Neuronal stem cell (in vitro differentiated cells): Measurements from ENCODE around the gene GOLT1B.

Experiments used
- DNase-seq: peaks from one replicate; pipeline ENCODE4 v3.0.0-alpha.2; 2013; ENCODE audit warnings: low spot score
- H2AFZ ChIP-seq: one replicate; pipeline ENCODE4 v1.6.1; 2013; ENCODE audit warnings: mild to moderate bottlenecking, low read length, inconsistent platforms
- H2AK5ac ChIP-seq: 2 replicates; pipeline ENCODE4 v1.6.1; 2013; ENCODE audit warnings: low read depth, mild to moderate bottlenecking, inconsistent platforms, low read length, moderate library complexity, mixed read lengths
- H2BK120ac ChIP-seq: 2 replicates; pipeline ENCODE4 v1.6.1; 2013; ENCODE audit warnings: low read depth, mild to moderate bottlenecking, inconsistent platforms, low read length, moderate library complexity, mixed read lengths
- H2BK12ac ChIP-seq: one replicate; pipeline ENCODE4 v1.6.1; 2013; ENCODE audit warnings: low read length, inconsistent platforms
- H2BK15ac ChIP-seq: 2 replicates; pipeline ENCODE4 v1.6.1; 2013; ENCODE audit warnings: mild to moderate bottlenecking, low read length, inconsistent platforms, mixed read lengths
- H2BK5ac ChIP-seq: one replicate; pipeline ENCODE4 v1.6.1; 2013; ENCODE audit warnings: inconsistent platforms, mild to moderate bottlenecking, low read length, moderate library complexity
- H3K14ac ChIP-seq: one replicate; pipeline ENCODE4 v1.6.1; 2013; ENCODE audit warnings: low read length, inconsistent platforms
- H3K18ac ChIP-seq: 2 replicates; pipeline ENCODE4 v1.6.1; 2013; ENCODE audit warnings: low read length, inconsistent platforms
- H3K23ac ChIP-seq: 2 replicates; pipeline ENCODE4 v1.6.1; 2013; ENCODE audit warnings: low read depth, mild to moderate bottlenecking, mixed read lengths, low read length, inconsistent platforms; ENCODE audit not compliant: poor library complexity
- H3K27ac ChIP-seq: replicated peaks from 3 replicates; pipeline ENCODE4 v1.5.1; 2013; ENCODE audit warnings: low read length, inconsistent platforms
- H3K27me3 ChIP-seq, 3 experiments: 2 replicates each; pipeline ENCODE4 v1.6.1; 2013; ENCODE audit warnings: low read length in 3 of 3, mild to moderate bottlenecking in 2 of 3, inconsistent platforms in 1 of 3, low read depth in 1 of 3, mixed read lengths in 1 of 3, moderate library complexity in 1 of 3; ENCODE audit not compliant: control insufficient read depth in 3 of 3, insufficient read depth in 3 of 3
- H3K36me3 ChIP-seq, 2 donors: replicated peaks in 1 of 2; 2 replicates each; pipeline ENCODE4 v1.6.1; 2013; ENCODE audit warnings: low read length in 2 of 2; ENCODE audit not compliant: control insufficient read depth in 2 of 2, insufficient read depth in 2 of 2
- H3K4ac ChIP-seq: 2 replicates; pipeline ENCODE4 v1.6.1; 2013; ENCODE audit warnings: inconsistent platforms, mild to moderate bottlenecking, low read length, moderate library complexity
- H3K4me1 ChIP-seq, 2 donors: 1 replicate in 1 of 2; 2 replicates in 1 of 2; pipeline ENCODE4 v1.6.1; 2013; ENCODE audit warnings: low read length in 2 of 2, low read depth in 1 of 2; ENCODE audit not compliant: control insufficient read depth in 2 of 2, insufficient read depth in 1 of 2
- H3K4me2 ChIP-seq: one replicate; pipeline ENCODE4 v1.6.1; 2013; ENCODE audit warnings: mild to moderate bottlenecking, low read length, inconsistent platforms; ENCODE audit not compliant: insufficient read depth, poor library complexity, severe bottlenecking
- H3K4me3 ChIP-seq, 2 donors: 2 replicates each; pipeline ENCODE4 v1.5.1; 2013; ENCODE audit warnings: low read length in 2 of 2, mild to moderate bottlenecking in 2 of 2, inconsistent platforms in 1 of 2, moderate library complexity in 1 of 2
- H3K79me1 ChIP-seq: one replicate; pipeline ENCODE4 v1.6.1; 2013; ENCODE audit warnings: low read depth, mild to moderate bottlenecking, inconsistent platforms, low read length, moderate library complexity
- H3K9ac ChIP-seq: one replicate; pipeline ENCODE4 v1.6.1; 2013; ENCODE audit warnings: mild to moderate bottlenecking, low read depth, low read length, inconsistent platforms; ENCODE audit not compliant: poor library complexity
- H3K9me3 ChIP-seq, 2 donors: replicated peaks in 1 of 2; 2 replicates each; pipeline versions ENCODE3 to v1.6.1; 2013; ENCODE audit warnings: low read length in 2 of 2, mild to moderate bottlenecking in 2 of 2, inconsistent platforms in 1 of 2, low read depth in 1 of 2, mixed read lengths in 1 of 2, moderate library complexity in 1 of 2; ENCODE audit not compliant: control insufficient read depth in 2 of 2, insufficient read depth in 1 of 2
- H4K8ac ChIP-seq: one replicate; pipeline ENCODE4 v1.6.1; 2013; ENCODE audit warnings: low read depth, mild to moderate bottlenecking, inconsistent platforms, low read length, moderate library complexity
- H4K91ac ChIP-seq: one replicate; pipeline ENCODE4 v1.6.1; 2013; ENCODE audit warnings: low read length, low read depth, mild to moderate bottlenecking, inconsistent platforms; ENCODE audit not compliant: poor library complexity
- WGBS, 2 donors: extraction: QIAGEN DNeasy Blood & Tissue Kit; methylation state at CpG; one replicate each; pipeline ENCODE4 v1.1.7; 2013; ENCODE audit warnings: missing lambda C conversion rate in 2 of 2, mixed read lengths in 1 of 2; ENCODE audit not compliant: insufficient read length in 2 of 2, insufficient replicate concordance in 1 of 2; ENCODE audit errors: extremely low coverage in 2 of 2; 5-methylcytosine and 5-hydroxymethylcytosine counted together

GOLT1B gene

DNA sequence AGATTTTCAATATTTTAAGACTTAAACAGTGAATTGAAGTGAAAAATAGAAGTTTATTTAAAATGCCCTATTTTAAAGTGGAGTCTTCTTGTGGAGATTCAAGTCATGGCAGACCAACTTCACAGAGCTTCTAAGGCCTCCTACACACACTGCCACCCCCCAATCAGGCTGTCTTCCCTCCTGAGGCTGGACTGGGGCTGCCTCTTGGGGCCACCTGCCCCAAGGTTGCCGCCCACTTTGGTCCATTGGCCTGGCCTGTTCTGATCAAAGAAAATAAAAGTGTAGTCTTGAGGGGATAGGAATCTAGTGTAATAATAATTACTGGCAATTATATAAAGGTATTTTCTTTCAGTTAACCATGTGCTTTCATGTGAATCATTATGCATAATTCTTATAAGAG, 1.3 kb downstream of the GOLT1B start:
- no peak overlapping the region for H4K8ac ChIP-seq
- peaks cover 3 to 14% of the 10 kb centered on the region in 2 donors for H3K4me1 ChIP-seq
- WGBS, 2 donors, result no CpG with 5 or more reads among the region's 1 CpG
- H2BK120ac ChIP-seq, result no peak overlapping the region
- no peaks in the 10 kb centered on the region for H3K9me3 ChIP-seq
- H3K4ac ChIP-seq, result no peak overlapping the region
- peaks cover 4 to 22% of the 10 kb centered on the region in 2 donors for H3K36me3 ChIP-seq
- no peak overlapping the region for H3K18ac ChIP-seq
- no peaks in the 10 kb centered on the region for H3K27me3 ChIP-seq
- no peak overlapping the region for H3K14ac ChIP-seq
- no peak overlapping the region for H2BK12ac ChIP-seq
- H3K27ac ChIP-seq, result no peak overlapping the region
- no peak overlapping the region for H3K4me2 ChIP-seq
- H3K9ac ChIP-seq, result no peak overlapping the region
- no peak overlapping the region for H2AFZ ChIP-seq
- peak overlapping the region in 1 of 2 donors; percentile 63 for H3K4me3 ChIP-seq
- H4K91ac ChIP-seq, result no peak overlapping the region
- no peak overlapping the region for H2BK5ac ChIP-seq
- no peak overlapping the region for H2AK5ac ChIP-seq
- H3K79me1 ChIP-seq, result peaks cover 3% of the 10 kb centered on the region
- no peak for DNase-seq
- no peak overlapping the region for H3K23ac ChIP-seq
- H2BK15ac ChIP-seq, result no peak overlapping the region

DNA sequence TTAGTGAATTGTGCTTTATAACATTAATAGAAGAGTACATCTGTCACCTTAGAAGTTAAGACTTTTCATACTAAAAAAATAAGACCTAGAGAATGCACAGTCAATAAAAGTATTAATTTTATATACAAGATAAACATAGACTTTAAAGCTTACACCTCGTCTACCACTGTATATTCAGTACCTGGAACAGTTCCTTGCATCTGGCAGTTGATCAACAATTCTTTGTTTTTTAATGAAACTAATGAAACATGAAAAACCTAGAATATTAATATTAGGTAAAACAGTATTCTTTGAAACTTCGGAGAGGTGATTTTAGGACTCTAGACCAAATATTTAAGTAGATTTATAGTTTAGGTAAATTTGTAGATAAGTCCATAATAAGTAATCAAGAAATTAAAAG, 4.3 kb downstream of the GOLT1B start:
- Histone ChIP-seq H2BK12ac (no peak overlapping the region), H3K9me3 (no peaks in the 10 kb centered on the region), H3K4me1 (peaks cover 3 to 6% of the 10 kb centered on the region in 2 donors), H2AFZ (no peak overlapping the region), H3K4me3 (no peak overlapping the region), H3K79me1 (peaks cover 1% of the 10 kb centered on the region), H2BK120ac (no peak overlapping the region), H2BK5ac (no peak overlapping the region), H3K4ac (no peak overlapping the region), H3K9ac (no peak overlapping the region), H3K18ac (no peak overlapping the region), H3K36me3 (peaks cover 2 to 35% of the 10 kb centered on the region in 2 donors), H3K14ac (no peak overlapping the region), H4K91ac (no peak overlapping the region), H4K8ac (no peak overlapping the region), H3K27ac (no peak overlapping the region), H3K4me2 (no peak overlapping the region), H2BK15ac (no peak overlapping the region), H3K27me3 (no peaks in the 10 kb centered on the region), H2AK5ac (no peak overlapping the region), H3K23ac (no peak overlapping the region)
- no peak for DNase-seq
- no CpG with 5 or more reads among the region's 2 CpGs for WGBS, 2 donors

DNA sequence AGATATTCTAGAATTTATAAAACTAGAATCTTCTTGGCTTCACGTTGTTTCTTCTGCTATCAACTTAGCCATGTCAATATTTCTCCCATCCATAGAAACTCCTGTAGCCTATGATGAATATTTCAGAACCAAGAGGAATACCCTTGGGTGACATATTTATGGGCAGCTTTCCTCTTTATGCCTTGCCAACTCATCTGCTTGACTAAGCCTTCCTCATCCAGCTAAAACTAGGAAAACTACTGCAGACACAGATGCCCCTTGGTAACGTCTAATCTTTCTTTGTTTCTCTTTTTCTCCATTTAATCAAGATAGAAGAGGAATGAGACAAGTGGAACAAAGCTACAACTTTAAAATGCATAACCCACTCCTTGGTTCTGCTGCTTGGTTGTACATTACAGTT, 6.3 kb downstream of the GOLT1B start:
- Histone ChIP-seq H2BK15ac (no peak overlapping the region), H2BK12ac (no peak overlapping the region), H3K14ac (no peak overlapping the region), H3K9ac (no peak overlapping the region), H3K4me1 (peaks cover 2 to 6% of the 10 kb centered on the region in 2 donors), H2AFZ (no peak overlapping the region), H3K18ac (no peak overlapping the region), H2AK5ac (no peak overlapping the region), H3K4ac (no peak overlapping the region), H3K79me1 (peaks cover 1% of the 10 kb centered on the region), H2BK5ac (no peak overlapping the region), H3K36me3 (peaks cover 2 to 51% of the 10 kb centered on the region in 2 donors), H3K4me3 (no peak overlapping the region), H4K91ac (no peak overlapping the region), H3K4me2 (no peak overlapping the region), H2BK120ac (no peak overlapping the region), H3K23ac (no peak overlapping the region), H3K9me3 (no peaks in the 10 kb centered on the region), H3K27me3 (no peaks in the 10 kb centered on the region), H3K27ac (no peak overlapping the region), H4K8ac (no peak overlapping the region)
- WGBS, 2 donors, result no CpG with 5 or more reads among the region's 2 CpGs
- no peak for DNase-seq

DNA sequence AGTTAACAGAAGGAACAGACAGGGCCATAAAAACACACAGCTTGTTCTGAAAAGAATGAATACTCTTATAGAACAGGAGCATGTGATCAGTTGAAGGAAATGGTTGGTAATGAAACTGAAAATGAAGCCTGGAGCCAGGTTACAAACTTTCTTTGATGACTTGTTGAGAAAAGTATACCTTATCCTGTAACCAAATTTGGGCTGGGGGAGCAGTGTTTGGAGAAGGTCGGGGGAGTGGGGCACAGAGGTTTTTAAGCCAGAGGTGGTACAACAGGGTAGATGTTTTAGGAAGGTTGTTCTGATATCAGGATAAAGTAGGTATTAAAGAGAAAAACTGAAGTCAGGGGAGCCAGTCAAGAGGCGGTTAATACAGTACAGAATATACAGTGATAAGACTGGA, 8.2 kb downstream of the GOLT1B start:
- no peaks in the 10 kb centered on the region for H3K4me1 ChIP-seq
- no peaks in the 10 kb centered on the region for H3K27me3 ChIP-seq
- no peak overlapping the region for H4K91ac ChIP-seq
- H3K4me2 ChIP-seq, result no peak overlapping the region
- H3K23ac ChIP-seq, result no peak overlapping the region
- no peak overlapping the region for H2AK5ac ChIP-seq
- H2BK5ac ChIP-seq, result no peak overlapping the region
- no peak overlapping the region for H3K18ac ChIP-seq
- H2BK12ac ChIP-seq, result no peak overlapping the region
- no peak overlapping the region for H2BK120ac ChIP-seq
- H3K14ac ChIP-seq, result no peak overlapping the region
- no peak overlapping the region for H3K4ac ChIP-seq
- H4K8ac ChIP-seq, result no peak overlapping the region
- H3K36me3 ChIP-seq, result peaks cover 4 to 71% of the 10 kb centered on the region in 2 donors
- no peak overlapping the region for H3K27ac ChIP-seq
- no peaks in the 10 kb centered on the region for H3K79me1 ChIP-seq
- no peak overlapping the region for H3K9ac ChIP-seq
- no peaks in the 10 kb centered on the region for H3K9me3 ChIP-seq
- H3K4me3 ChIP-seq, result no peak overlapping the region
- no peak for DNase-seq
- no CpG with 5 or more reads among the region's 2 CpGs for whole genome bisulfite sequencing, 2 donors
- no peak overlapping the region for H2BK15ac ChIP-seq
- H2AFZ ChIP-seq, result no peak overlapping the region
